GM19372 (cell line): ENCODE data around the gene NLRP8.
"Not testable (repeated sequence)": the region's sequence is repeated elsewhere in the genome, so short reads cannot be mapped to it uniquely, and the experiment has no call there.

Experiments used
- ATAC-seq: cut with Tn5 transposase; IDR thresholded peaks from one replicate; pipeline ENCODE4 v1.9.1; 2021; ENCODE audit warnings: mild to moderate bottlenecking, low read depth, moderate library complexity; ENCODE audit not compliant: unreplicated experiment

Gene NLRP8

DNA sequence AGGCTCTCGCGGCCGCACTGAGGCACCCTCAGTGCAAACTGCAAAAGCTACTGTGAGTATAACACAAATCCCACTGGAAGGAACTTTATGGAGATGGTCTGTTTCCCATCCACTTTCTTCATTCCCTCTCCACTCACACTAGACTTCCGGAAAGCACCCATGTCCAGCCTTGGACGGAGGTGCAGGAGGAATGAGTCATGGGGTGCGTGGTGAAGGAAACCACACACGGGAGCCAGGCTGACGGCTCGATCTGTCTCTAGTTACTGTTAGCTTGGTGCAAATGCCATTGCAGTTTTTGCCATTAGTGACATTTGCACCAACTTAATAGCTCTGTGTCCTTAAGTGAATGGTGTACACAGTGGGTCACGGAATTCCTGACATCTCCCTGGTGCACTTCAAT lies 14.6 kb downstream of the NLRP8 start:
- no peak for ATAC-seq

DNA sequence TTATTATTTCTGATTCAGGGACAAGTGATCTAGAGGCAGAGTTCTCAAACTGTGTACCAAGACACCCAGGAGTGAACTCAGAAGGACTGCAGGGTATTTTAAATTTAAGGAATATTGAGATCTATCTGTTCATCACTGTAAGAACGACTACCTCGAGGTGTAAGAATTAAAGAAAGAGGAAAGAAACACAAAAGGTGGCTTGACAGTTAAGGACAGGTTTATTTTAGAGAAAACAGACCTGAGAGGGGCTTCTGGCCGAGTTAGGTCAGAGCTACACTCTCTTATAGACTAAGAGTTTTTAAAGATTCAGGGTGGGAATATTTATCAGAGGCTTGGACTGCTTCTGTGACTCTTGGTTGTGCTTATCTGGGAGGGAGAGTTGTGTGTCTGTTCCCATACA lies 26.4 kb downstream of the NLRP8 start:
- ATAC-seq: no peak

DNA sequence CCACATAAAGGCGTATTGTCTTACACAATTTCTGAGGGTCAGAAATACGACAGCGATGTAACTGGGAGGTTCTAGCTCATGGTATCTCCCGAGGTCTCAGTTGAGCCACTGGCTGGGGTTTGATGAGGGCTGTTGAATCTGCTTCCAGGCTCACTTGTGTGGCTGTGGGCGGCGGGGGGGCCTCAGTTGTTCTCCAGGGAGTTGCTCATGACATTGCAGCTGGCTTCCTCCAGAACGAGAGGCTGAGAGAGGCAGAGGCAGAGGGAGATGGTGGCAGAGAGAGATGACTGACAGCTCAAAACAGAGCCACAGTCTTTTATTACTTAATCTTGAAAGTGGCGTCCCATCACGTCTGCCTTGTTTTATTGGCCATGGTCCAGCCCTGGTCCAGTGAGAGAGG lies 32.8 kb downstream of the NLRP8 start:
- no peak for ATAC-seq

DNA sequence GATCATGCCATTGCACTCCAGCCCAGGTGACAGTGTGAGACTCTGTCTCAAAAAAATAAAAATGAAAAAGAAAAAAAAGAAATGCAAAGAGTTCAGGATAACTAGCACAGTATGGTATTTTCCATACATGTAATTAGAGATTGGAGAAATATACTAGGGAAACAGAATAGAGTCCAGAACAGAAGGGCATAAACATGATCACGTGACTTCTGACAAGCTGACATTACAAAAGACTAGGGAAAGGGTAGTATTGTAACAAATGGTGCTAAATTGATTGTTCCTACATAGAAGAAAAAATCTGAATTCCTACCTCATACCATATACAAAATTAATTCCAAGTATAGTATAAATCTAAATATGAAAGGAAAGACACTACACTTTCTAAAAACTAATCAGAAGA lies 37.6 kb downstream of the NLRP8 start:
- no peak for ATAC-seq

DNA sequence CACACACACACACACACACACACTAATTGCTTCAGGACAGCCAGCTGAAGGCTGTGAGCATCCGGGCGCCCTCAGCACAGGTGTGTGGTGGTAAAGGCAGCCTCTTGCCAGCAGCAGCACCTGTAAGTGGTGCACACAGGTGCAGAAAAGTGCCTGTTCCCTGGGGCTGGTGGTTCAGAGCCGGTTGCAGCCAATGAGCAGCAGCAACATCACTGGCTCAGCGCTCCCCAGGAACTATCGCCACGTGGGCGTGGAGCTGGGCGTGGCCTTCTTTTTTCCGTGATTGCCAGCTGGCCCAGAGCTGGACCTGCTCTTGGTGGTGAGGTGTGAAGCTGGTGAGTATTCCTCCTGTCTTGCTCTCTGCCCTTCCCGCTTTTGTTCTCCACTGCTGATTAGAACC lies 38.9 kb downstream of the NLRP8 start, which contains the start of gene NLRP5:
Gene NLRP5 (plus strand): TSS at position 289 of the 400 bp plus-strand sequence.
- ATAC-seq: no peak

DNA sequence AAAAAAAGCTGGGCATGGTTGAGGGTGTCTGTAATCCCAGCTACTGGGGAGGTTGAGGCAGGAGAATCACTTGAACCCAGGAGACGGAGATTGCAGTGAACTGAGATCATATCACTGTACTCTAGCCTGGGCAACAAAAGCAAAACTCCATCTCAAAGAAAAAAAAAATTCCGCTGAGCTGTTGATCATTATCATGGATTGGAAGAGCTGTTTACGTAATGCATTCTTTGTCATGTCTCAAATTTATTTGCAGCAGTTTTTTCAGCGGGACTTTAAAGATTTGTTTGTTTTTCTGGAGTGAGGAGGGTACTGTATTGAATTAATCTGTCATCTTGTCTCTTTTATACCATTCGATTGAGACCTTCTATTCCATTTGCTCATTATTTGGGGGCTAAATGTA lies 43.2 kb downstream of the NLRP8 start:
- no peak for ATAC-seq

DNA sequence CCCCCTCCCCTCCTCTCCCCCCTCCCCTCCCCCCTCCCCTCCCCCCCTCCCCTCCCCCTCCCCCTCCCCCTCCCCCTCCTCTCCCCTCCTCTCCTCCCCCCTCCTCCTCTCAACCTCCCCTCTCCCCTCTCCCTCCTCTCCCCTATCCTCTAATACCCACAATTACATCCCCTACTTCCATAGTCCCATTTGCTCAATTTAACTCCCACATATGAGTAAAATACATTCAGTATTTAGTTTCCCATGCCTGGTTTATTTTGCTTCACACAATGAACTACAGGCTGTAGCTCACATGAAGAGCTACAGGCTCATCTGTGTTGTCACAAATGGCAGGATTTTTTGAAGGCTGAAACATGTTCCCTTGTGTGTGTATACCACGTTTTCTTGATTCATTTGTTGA lies 45.9 kb downstream of the NLRP8 start:
- no peak for ATAC-seq

DNA sequence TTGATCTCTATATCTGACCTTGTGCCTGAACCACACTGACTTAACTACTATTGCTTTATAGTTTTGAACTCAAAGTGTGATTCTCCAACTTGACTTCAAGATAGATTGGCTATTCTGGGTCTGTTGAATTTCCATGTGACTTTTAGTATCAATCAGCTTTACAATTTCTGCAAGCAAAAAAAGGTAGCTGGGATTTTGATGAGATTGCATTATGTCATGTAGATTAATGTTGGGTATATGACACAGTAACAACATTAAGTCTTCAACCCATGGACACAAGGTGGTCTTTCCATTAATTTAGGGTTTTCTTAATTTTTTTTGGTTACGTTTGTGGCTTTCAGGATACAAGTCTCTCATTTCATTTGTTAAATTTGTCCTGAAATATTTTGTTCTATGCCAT lies 67.1 kb downstream of the NLRP8 start:
- ATAC-seq: no peak

DNA sequence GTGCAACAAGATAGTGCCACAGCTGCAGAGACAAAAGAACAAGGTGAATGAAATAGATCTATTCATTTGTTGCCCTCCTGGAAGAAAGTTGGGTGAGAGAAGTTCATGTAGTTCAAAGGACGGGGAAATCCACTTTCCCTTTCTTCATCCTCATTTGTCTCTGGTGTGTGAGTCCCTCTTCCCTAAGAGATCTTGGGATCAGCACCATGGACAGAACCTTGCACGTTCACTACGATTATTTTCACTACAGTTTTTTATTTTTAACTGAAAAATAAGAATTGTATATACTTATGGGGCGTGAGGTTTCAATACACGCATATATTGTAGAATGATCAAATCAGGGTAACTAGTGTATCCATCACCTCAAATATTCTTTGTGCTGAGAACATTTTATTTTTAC lies 68.1 kb downstream of the NLRP8 start:
- no peak for ATAC-seq

DNA sequence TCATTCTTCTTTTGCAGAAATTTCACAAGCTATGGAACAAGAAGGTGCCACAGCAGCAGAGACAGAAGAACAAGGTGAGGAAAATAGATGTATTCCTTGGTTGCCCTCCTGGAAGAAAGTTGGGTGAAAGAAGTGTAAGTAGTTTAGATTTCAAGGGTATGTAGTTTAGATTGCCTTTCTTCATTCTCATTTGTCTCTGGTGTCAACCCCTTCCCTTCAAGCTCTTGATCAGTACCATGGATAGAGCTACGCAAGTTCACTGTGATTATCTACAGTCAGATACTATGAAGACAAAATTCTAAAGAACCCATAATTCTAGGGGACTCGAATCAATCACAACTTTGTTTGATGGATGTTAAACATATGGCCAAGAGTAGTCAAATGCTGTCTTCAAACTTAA lies 71.7 kb downstream of the NLRP8 start:
- ATAC-seq: not testable (repeated sequence)

DNA sequence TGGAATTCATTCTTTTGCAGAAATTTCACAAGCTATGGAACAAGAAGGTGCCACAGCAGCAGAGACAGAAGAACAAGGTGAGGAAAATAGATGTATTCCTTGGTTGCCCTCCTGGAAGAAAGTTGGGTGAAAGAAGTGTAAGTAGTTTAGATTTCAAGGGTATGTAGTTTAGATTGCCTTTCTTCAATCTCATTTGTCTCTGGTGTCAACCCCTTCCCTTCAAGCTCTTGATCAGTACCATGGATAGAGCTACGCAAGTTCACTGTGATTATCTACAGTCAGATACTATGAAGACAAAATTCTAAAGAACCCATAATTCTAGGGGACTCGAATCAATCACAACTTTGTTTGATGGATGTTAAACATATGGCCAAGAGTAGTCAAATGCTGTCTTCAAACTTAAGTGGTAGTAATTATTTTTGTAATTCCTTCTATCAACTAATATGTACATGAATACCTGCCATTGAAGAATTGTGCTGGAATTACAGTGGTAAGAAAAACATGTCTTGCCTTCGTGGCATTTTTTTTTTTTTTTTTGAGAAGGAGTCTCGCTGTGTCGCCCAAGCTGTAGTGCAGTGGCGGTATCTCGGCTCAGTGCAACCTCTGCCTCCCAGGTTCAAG lies 72.8 kb downstream of the NLRP8 start:
- not testable (repeated sequence) for ATAC-seq

DNA sequence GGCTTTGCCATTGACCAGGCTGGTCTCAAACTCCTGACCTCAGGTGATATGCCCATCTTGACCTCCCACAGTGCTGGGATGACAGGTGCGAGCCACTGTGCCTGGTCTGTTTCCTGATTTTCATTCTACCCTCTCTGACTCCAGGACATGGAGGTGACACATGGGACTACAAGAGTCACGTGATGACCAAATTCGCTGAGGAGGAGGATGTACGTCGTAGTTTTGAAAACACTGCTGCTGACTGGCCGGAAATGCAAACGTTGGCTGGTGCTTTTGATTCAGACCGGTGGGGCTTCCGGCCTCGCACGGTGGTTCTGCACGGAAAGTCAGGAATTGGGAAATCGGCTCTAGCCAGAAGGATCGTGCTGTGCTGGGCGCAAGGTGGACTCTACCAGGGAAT lies 79.1 kb downstream of the NLRP8 start:
- no peak for ATAC-seq
